ENCODE data around the gene AXIN2.

The AXIN2 gene

DNA sequence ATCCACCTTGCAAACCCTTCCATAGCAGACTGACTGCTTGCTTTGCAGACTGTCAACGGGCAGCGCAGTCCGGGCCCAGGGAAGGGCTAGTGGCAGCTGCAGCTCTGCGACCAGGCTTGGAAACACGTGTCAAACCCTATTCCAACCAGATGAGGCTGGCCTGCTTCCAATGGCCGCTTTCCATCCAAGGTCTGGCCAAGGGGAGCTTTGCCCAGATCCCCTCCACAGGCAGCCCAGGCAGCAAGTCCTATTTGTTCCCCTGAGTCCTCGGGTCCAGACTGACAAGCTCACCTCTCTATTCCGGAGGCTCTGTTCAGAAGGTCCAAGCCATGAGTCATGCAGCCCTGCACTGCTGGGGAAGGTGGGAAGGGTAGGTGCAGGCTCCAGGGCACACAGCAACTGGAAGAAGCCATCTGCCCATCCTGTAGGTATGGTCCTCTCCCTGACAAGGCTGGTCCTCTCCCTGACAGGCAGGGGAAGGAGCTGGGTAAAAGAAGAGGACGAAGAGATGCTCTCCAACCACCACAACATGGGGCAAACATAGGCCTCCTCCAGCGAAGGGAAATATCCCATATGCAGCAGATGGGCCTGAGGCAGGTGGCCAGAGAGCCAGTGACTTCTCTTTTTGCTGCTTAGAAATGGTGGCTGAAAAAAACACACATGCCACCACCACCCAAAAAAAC, 22.6 kb upstream of the AXIN2 start:
- in situ Hi-C loops (cut with HindIII; ENCODE audit: low sequenced_read_pairs): no loop called here
- TF ChIP-seq, protein P1, sequence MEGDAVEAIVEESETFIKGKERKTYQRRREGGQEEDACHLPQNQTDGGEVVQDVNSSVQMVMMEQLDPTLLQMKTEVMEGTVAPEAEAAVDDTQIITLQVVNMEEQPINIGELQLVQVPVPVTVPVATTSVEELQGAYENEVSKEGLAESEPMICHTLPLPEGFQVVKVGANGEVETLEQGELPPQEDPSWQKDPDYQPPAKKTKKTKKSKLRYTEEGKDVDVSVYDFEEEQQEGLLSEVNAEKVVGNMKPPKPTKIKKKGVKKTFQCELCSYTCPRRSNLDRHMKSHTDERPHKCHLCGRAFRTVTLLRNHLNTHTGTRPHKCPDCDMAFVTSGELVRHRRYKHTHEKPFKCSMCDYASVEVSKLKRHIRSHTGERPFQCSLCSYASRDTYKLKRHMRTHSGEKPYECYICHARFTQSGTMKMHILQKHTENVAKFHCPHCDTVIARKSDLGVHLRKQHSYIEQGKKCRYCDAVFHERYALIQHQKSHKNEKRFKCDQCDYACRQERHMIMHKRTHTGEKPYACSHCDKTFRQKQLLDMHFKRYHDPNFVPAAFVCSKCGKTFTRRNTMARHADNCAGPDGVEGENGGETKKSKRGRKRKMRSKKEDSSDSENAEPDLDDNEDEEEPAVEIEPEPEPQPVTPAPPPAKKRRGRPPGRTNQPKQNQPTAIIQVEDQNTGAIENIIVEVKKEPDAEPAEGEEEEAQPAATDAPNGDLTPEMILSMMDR (IDR thresholded peaks at IDR 0.05; ENCODE audit: low read depth, low read length): no peak
- H3K4me3 ChIP-seq (ENCODE audit: low read depth, low read length): no peak overlapping the region
- no peak for DNase-seq (ENCODE audit: low read depth, low spot score)

DNA sequence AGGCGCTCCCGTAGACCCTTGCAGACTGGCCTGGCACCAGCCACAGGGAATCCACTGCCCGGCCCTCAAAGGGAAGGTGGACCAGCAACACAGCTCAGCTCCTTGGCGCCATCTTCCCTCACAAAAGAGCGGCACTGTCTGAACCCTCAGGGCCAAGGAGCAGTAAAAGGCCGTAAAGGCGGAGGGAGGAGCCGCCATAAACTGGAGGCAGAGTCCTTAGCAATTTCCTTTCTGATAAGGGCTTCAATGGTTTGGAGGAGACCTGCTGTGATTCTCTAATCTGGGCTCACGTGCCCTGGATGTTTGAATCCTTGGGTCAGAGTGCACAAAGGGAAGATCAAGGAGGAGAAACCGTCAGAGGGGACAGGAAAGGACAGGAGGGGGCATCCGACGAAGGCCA, 15.5 kb upstream of the AXIN2 start:
- TF ChIP-seq, protein P1 (IDR thresholded peaks at IDR 0.05; ENCODE audit: low read depth, low read length): no peak
- H3K4me3 ChIP-seq (ENCODE audit: low read depth, low read length): no peak overlapping the region
- in situ Hi-C loops (cut with HindIII; ENCODE audit: low sequenced_read_pairs): no loop called here

DNA sequence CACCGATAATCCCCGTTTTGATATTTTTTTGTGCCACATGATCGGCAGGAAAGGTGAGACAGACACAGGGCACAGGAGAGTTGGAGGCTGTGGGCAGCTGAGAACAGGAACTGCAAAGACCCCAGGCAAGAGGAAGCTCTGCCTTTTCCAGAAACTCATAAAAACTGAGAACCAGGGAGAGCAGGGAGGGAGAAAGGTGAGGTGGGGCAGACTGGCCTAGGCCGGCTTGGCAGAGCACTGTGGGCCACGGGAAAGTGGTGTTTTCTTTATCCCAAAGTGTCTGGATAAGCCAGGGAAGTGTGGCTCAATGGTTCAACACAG, 11.8 kb upstream of the AXIN2 start:
- TF ChIP-seq, protein P1 (IDR thresholded peaks at IDR 0.05; ENCODE audit: low read depth, low read length): no peak
- in situ Hi-C loops (cut with HindIII; ENCODE audit: low sequenced_read_pairs): no loop called here
- H3K4me3 ChIP-seq (ENCODE audit: low read depth, low read length): no peak overlapping the region
- DNase-seq (ENCODE audit: low read depth, low spot score): no peak

More for the DNA sequence above, 15.5 kb upstream of the AXIN2 start:
- no peak for DNase-seq (ENCODE audit: low read depth, low spot score)

DNA sequence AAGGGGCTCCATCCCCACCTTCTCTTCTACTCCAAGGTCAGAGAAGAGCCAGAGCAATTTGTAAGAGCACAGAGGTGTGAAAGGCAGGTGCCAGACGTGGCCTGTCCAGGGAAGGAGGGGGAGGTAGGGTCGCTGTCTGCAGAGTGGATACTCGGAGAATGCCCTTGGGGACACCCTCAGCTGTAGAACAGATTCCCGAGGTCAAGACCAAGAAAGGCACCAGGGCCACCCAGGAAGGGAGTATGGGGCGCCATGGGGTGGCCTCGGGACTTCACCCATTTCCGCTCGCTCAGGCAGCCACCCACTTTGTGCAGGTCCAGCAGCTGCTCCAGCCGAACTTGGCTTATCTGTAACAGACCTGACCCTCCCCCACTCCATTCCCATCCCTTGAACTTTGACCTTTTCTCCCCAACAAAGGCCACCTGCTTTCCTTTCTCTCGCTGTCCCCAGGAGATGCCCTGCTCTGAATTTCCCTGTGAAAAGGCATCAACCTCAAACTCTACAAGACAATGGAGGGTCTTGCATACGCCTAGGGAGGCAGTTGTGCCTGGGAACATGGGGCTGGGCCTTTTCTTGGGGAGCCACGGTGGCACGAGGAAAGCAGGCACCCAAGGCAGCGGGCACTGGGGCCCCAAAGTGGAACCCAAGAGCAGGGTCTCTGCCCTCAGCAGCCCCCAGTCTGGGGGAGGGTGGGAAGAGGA, 11.3 kb upstream of the AXIN2 start:
- TF ChIP-seq, protein P1 (IDR thresholded peaks at IDR 0.05; ENCODE audit: low read depth, low read length): no peak
- no peak for DNase-seq (ENCODE audit: low read depth, low spot score)
- in situ Hi-C loops (cut with HindIII; ENCODE audit: low sequenced_read_pairs): no loop called here
- H3K4me3 ChIP-seq (ENCODE audit: low read depth, low read length): no peak overlapping the region

DNA sequence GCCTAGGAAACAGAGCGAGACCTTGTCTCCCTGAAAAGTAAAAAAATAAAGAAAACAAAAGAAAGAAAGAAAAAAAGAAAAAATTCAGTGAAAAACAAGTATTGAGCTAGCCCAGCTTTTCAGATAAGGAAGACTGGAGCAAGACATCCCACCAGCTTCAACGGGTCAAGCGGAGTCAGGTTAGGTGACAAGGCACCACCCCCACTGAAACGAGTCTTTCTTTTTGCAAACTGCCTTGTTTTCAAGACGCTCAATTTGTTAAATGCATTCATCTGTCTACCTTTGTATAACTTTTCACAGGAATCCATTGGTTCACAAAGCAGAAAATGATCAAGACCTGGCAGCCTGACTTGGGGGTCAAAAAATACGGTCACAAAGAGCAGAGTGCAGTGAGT, 10.7 kb upstream of the AXIN2 start:
- in situ Hi-C loops (cut with HindIII; ENCODE audit: low sequenced_read_pairs): no loop called here
- DNase-seq (ENCODE audit: low read depth, low spot score): no peak
- TF ChIP-seq, protein P1 (IDR thresholded peaks at IDR 0.05; ENCODE audit: low read depth, low read length): no peak
- no peak overlapping the region for H3K4me3 ChIP-seq (ENCODE audit: low read depth, low read length)

DNA sequence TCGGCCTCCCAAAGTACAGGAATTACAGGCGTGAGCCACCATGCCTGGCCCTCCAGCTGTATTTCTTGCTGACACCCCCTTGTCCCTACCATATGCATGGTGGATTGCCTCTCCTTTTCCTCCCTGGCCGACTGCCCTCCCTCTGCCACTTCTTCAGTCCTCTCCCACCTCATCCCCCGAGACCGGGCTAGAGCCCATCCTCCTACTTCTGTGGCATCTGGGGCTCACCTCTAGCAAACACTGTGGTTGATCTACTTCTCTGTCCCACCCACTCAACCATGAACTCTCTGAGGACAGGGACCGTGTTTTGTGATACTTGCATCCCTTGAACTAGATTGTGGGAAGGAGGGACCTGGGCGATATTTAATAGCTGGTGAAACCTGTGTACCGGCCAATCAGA, 7.5 kb upstream of the AXIN2 start:
- in situ Hi-C loops (cut with HindIII; ENCODE audit: low sequenced_read_pairs): no loop called here
- H3K4me3 ChIP-seq (ENCODE audit: low read depth, low read length): no peak overlapping the region
- TF ChIP-seq, protein P1 (IDR thresholded peaks at IDR 0.05; ENCODE audit: low read depth, low read length): no peak
- DNase-seq (ENCODE audit: low read depth, low spot score): no peak

Measured in astrocyte of the spinal cord (primary cell).